HEK293 (cell line): ENCODE measurements around the gene PUS7.

Experiments used
- CTCF ChIA-PET: fragments of 350-600 bp; formaldehyde crosslinking; extraction: SDS; loops from one replicate; lab custom pipeline; 2021; ENCODE audit warnings: antibody characterized with exemption; lab: Yijun Ruan, JAX
- POLR2A ChIA-PET: fragments of 300-600 bp; formaldehyde crosslinking; extraction: SDS; loops from one replicate; lab custom pipeline; 2020; ENCODE audit warnings: antibody characterized with exemption, inconsistent platforms; lab: Yijun Ruan, JAX
- H3K27ac ChIP-seq: fragments of 200-500 bp; sonication (Bioruptor generic); 2 replicates; pipeline ENCODE4 v1.5.1; 2014; ENCODE audit warnings: low read depth, low read length, control low read depth, inconsistent platforms; ENCODE audit errors: extremely low read depth
- H3K36me3 ChIP-seq, 2 experiments: fragments of 200-500 bp in 1 of 2; sonication (Bioruptor generic) in 1 of 2; 1 replicate in 1 of 2; 2 replicates in 1 of 2; pipeline ENCODE4 v1.5.1; 2014 to 2017; ENCODE audit warnings: inconsistent platforms in 2 of 2, low read length in 2 of 2; ENCODE audit not compliant: control insufficient read depth in 2 of 2, insufficient read depth in 1 of 2
- H3K4me1 ChIP-seq: fragments of 200-500 bp; sonication (Bioruptor generic); 2 replicates; pipeline ENCODE4 v1.5.1; 2014; ENCODE audit warnings: mild to moderate bottlenecking, low read length, inconsistent platforms; ENCODE audit not compliant: control insufficient read depth, insufficient read depth
- H3K4me3 ChIP-seq: 2 replicates; pipeline ENCODE4 v1.5.1; 2011; ENCODE audit warnings: low read depth, mild to moderate bottlenecking, control low read depth, low read length, moderate library complexity
- H3K9me3 ChIP-seq: fragments of 200-500 bp; sonication (Bioruptor generic); 2 replicates; pipeline ENCODE4 v1.5.1; 2014; ENCODE audit warnings: low read depth, low read length, inconsistent platforms; ENCODE audit not compliant: control insufficient read depth, insufficient read depth
- GLI4 ChIP-seq: fragments of 450-650 bp; formaldehyde crosslinking; IDR thresholded peaks from 2 replicates; pipeline ENCODE4 v1.5.1; 2016; ENCODE audit warnings: missing biosample characterization, missing genetic modification characterization
- KLF16 ChIP-seq: fragments of 450-650 bp; formaldehyde crosslinking; IDR thresholded peaks from 2 replicates; pipeline ENCODE4 v1.5.1; 2017; ENCODE audit warnings: missing biosample characterization, missing genetic modification characterization
- KLF8 ChIP-seq: fragments of 450-650 bp; formaldehyde crosslinking; IDR thresholded peaks from 2 replicates; pipeline ENCODE4 v1.5.1; 2016; ENCODE audit warnings: missing biosample characterization, missing genetic modification characterization
- MYNN ChIP-seq: fragments of 450-650 bp; formaldehyde crosslinking; IDR thresholded peaks from 2 replicates; pipeline ENCODE4 v1.5.1; 2016; ENCODE audit warnings: missing biosample characterization, missing genetic modification characterization, borderline replicate concordance
- RBAK ChIP-seq: fragments of 450-650 bp; formaldehyde crosslinking; IDR thresholded peaks from 2 replicates; pipeline ENCODE4 v1.5.1; 2016; ENCODE audit warnings: missing biosample characterization, missing genetic modification characterization
- YY1 ChIP-seq: fragments of 450-650 bp; formaldehyde crosslinking; IDR thresholded peaks from 2 replicates; pipeline ENCODE4 v1.5.1; 2018; ENCODE audit warnings: missing biosample characterization, missing genetic modification characterization
- ZBTB11 ChIP-seq: fragments of 450-650 bp; formaldehyde crosslinking; conservative IDR thresholded peaks from 2 replicates; pipeline ENCODE4 v1.5.1; 2016; ENCODE audit warnings: low read depth, missing biosample characterization, missing genetic modification characterization
- ZBTB8A ChIP-seq: fragments of 450-650 bp; formaldehyde crosslinking; IDR thresholded peaks from 2 replicates; pipeline ENCODE4 v1.5.1; 2016; ENCODE audit warnings: missing biosample characterization, missing genetic modification characterization
- ZFP3 ChIP-seq: fragments of 450-650 bp; formaldehyde crosslinking; IDR thresholded peaks from 2 replicates; pipeline ENCODE4 v1.5.1; 2016; ENCODE audit warnings: low read depth, missing biosample characterization, missing genetic modification characterization
- ZFP37 ChIP-seq: fragments of 450-650 bp; formaldehyde crosslinking; IDR thresholded peaks from 2 replicates; pipeline ENCODE4 v1.5.1; 2016; ENCODE audit warnings: missing biosample characterization, missing genetic modification characterization
- ZIC2 ChIP-seq: fragments of 450-650 bp; formaldehyde crosslinking; IDR thresholded peaks from 2 replicates; pipeline ENCODE4 v1.5.1; 2016; ENCODE audit warnings: missing biosample characterization, missing genetic modification characterization
- ZNF112 ChIP-seq: fragments of 450-650 bp; formaldehyde crosslinking; IDR thresholded peaks from 2 replicates; pipeline ENCODE4 v1.5.0; 2017; ENCODE audit warnings: missing biosample characterization, missing genetic modification characterization
- ZNF121 ChIP-seq: fragments of 450-650 bp; formaldehyde crosslinking; IDR thresholded peaks from 2 replicates; pipeline ENCODE4 v1.5.1; 2016; ENCODE audit warnings: missing biosample characterization, missing genetic modification characterization
- ZNF16 ChIP-seq: fragments of 450-650 bp; formaldehyde crosslinking; IDR thresholded peaks from 2 replicates; pipeline ENCODE4 v1.5.1; 2016; ENCODE audit warnings: low read depth, missing biosample characterization, missing genetic modification characterization
- ZNF184 ChIP-seq: fragments of 450-650 bp; IDR thresholded peaks from 2 replicates; pipeline ENCODE4 v1.5.1; 2018; ENCODE audit warnings: missing biosample characterization, mild to moderate bottlenecking, missing genetic modification characterization
- ZNF239 ChIP-seq: fragments of 450-650 bp; formaldehyde crosslinking; IDR thresholded peaks from 2 replicates; pipeline ENCODE4 v1.5.1; 2016; ENCODE audit warnings: missing biosample characterization, missing genetic modification characterization
- ZNF274 ChIP-seq, 2 experiments: fragments of 200-500 bp in 1 of 2; fragments of 450-650 bp in 1 of 2; sonication (Bioruptor generic) in 1 of 2; formaldehyde crosslinking in 1 of 2; IDR thresholded peaks; 2 replicates each; pipeline versions ENCODE4 v1.5.1 to v1.6.1; 2014 to 2016; ENCODE audit warnings: borderline replicate concordance in 1 of 2, inconsistent platforms in 1 of 2, low read length in 1 of 2, missing biosample characterization in 1 of 2, missing genetic modification characterization in 1 of 2
- ZNF292 ChIP-seq: fragments of 450-650 bp; formaldehyde crosslinking; IDR thresholded peaks from 2 replicates; pipeline ENCODE4 v1.5.1; 2016; ENCODE audit warnings: low read depth, missing biosample characterization, missing genetic modification characterization, borderline replicate concordance
- ZNF350 ChIP-seq: fragments of 450-650 bp; formaldehyde crosslinking; IDR thresholded peaks from 2 replicates; pipeline ENCODE4 v1.5.0; 2017; ENCODE audit warnings: missing biosample characterization, mild to moderate bottlenecking, missing genetic modification characterization
- ZNF391 ChIP-seq: fragments of 450-650 bp; formaldehyde crosslinking; IDR thresholded peaks from 2 replicates; pipeline ENCODE4 v1.5.1; 2016; ENCODE audit warnings: low read depth, missing biosample characterization, missing genetic modification characterization, borderline replicate concordance
- ZNF404 ChIP-seq: fragments of 450-650 bp; formaldehyde crosslinking; IDR thresholded peaks from 2 replicates; pipeline ENCODE4 v1.5.1; 2017; ENCODE audit warnings: missing biosample characterization, missing genetic modification characterization
- ZNF416 ChIP-seq: fragments of 450-650 bp; formaldehyde crosslinking; IDR thresholded peaks from 2 replicates; pipeline ENCODE4 v1.5.1; 2016; ENCODE audit warnings: missing biosample characterization, missing genetic modification characterization
- ZNF423 ChIP-seq: fragments of 450-650 bp; formaldehyde crosslinking; IDR thresholded peaks from 2 replicates; pipeline ENCODE4 v1.5.1; 2016; ENCODE audit warnings: missing biosample characterization, missing genetic modification characterization
- ZNF433 ChIP-seq: fragments of 450-650 bp; formaldehyde crosslinking; IDR thresholded peaks from 2 replicates; pipeline ENCODE4 v1.5.1; 2016; ENCODE audit warnings: missing biosample characterization, missing genetic modification characterization, low read depth
- ZNF449 ChIP-seq: fragments of 450-650 bp; formaldehyde crosslinking; IDR thresholded peaks from 2 replicates; pipeline ENCODE4 v1.5.1; 2017; ENCODE audit warnings: missing biosample characterization, mild to moderate bottlenecking, missing genetic modification characterization, moderate library complexity
- ZNF48 ChIP-seq: fragments of 450-650 bp; formaldehyde crosslinking; IDR thresholded peaks from 2 replicates; pipeline ENCODE4 v1.5.1; 2016; ENCODE audit warnings: missing biosample characterization, missing genetic modification characterization
- ZNF571 ChIP-seq: fragments of 450-650 bp; formaldehyde crosslinking; IDR thresholded peaks from 2 replicates; pipeline ENCODE4 v1.5.0; 2017; ENCODE audit warnings: missing biosample characterization, missing genetic modification characterization
- ZNF580 ChIP-seq: fragments of 450-650 bp; formaldehyde crosslinking; IDR thresholded peaks from 2 replicates; pipeline ENCODE4 v1.5.1; 2016; ENCODE audit warnings: missing biosample characterization, missing genetic modification characterization
- ZNF610 ChIP-seq: fragments of 450-650 bp; formaldehyde crosslinking; IDR thresholded peaks from 2 replicates; pipeline ENCODE4 v1.5.1; 2016; ENCODE audit warnings: missing biosample characterization, missing genetic modification characterization, borderline replicate concordance
- ZNF624 ChIP-seq: fragments of 450-650 bp; formaldehyde crosslinking; IDR thresholded peaks from 2 replicates; pipeline ENCODE4 v1.5.1; 2017; ENCODE audit warnings: missing biosample characterization, missing genetic modification characterization
- ZNF701 ChIP-seq: fragments of 450-650 bp; formaldehyde crosslinking; IDR thresholded peaks from 2 replicates; pipeline ENCODE4 v1.5.1; 2016; ENCODE audit warnings: missing biosample characterization, missing genetic modification characterization
- ZNF707 ChIP-seq: fragments of 450-650 bp; formaldehyde crosslinking; IDR thresholded peaks from 2 replicates; pipeline ENCODE4 v1.5.1; 2016; ENCODE audit warnings: missing biosample characterization, missing genetic modification characterization

Gene PUS7

GRCh38 chr7:105461518-105461917 lies 60.6 kb downstream of the PUS7 start:
- POLR2A ChIA-PET: interaction anchor here (0.6 kb wide), 1 partner anchor 45 kb away, joined by 5 read pairs; no protein-coding TSS in a partner anchor
- CTCF ChIA-PET: interaction anchor here (0.6 to 0.9 kb wide), 2 partner anchors 31 to 691 kb away, joined by 3 to 4 read pairs; no protein-coding TSS in a partner anchor
- Histone ChIP-seq H3K27ac (no peak overlapping the region), H3K36me3 (peaks cover 35 to 51% of the 10 kb centered on the region in 2 experiments), H3K4me1 (no peaks in the 10 kb centered on the region), H3K9me3 (no peaks in the 10 kb centered on the region), H3K4me3 (no peak overlapping the region)
- TF ChIP-seq ZNF391 (tag by site-specific recombination) (no peak), ZNF404 (no peak), ZNF449 (tag by site-specific recombination) (no peak), ZFP37 (tag by site-specific recombination) (no peak), GLI4 (tag by site-specific recombination) (no peak), ZNF274 (IDR thresholded peaks at IDR 0.05; ENCODE audit: low read length) (no peak), ZNF274 (tag by site-specific recombination; IDR thresholded peaks at IDR 0.05; ENCODE audit: borderline replicate concordance) (no peak), ZNF580 (tag by site-specific recombination) (no peak), ZNF112 (tag by site-specific recombination) (no peak), ZFP3 (tag by site-specific recombination) (no peak), ZNF16 (tag by site-specific recombination) (no peak), KLF8 (no peak), ZNF433 (tag by site-specific recombination) (no peak), YY1 (tag by site-specific recombination) (no peak), ZNF423 (tag by site-specific recombination) (no peak), ZNF610 (tag by site-specific recombination) (no peak), ZNF624 (tag by site-specific recombination) (no peak), ZNF707 (tag by site-specific recombination) (no peak), ZNF571 (tag by site-specific recombination) (no peak), ZNF701 (tag by site-specific recombination) (no peak)

- TF ChIP-seq ZNF350: no peak
- TF ChIP-seq ZNF121 (tag by site-specific recombination): no peak
- no peak for TF ChIP-seq MYNN
- TF ChIP-seq ZIC2 (tag by site-specific recombination): no peak
- TF ChIP-seq ZNF416 (tag by site-specific recombination): no peak
- TF ChIP-seq ZNF48 (tag by site-specific recombination): no peak
- no peak for TF ChIP-seq ZNF184 (tag by site-specific recombination)
- TF ChIP-seq ZNF292 (tag by site-specific recombination): no peak
- TF ChIP-seq ZNF580 (tag by site-specific recombination): no peak
- TF ChIP-seq RBAK (tag by site-specific recombination): no peak
- no peak for TF ChIP-seq ZNF112 (tag by site-specific recombination)
- TF ChIP-seq ZBTB8A (tag by site-specific recombination): no peak
- TF ChIP-seq ZBTB11 (tag by site-specific recombination): no peak
- no peak for TF ChIP-seq ZNF239 (tag by site-specific recombination)
- TF ChIP-seq KLF16: no peak
- POLR2A ChIA-PET: no interaction called here
Measured at GRCh38 chr7:105457619-105458225, 64.3 kb downstream of the PUS7 start.

More at GRCh38 chr7:105457619-105458225, 64.3 kb downstream of the PUS7 start:
- no peaks in the 10 kb centered on the region for H3K4me1 ChIP-seq
- H3K9me3 ChIP-seq: no peaks in the 10 kb centered on the region
- peaks cover 29 to 39% of the 10 kb centered on the region in 2 experiments for H3K36me3 ChIP-seq
- no peak overlapping the region for H3K27ac ChIP-seq
- CTCF ChIA-PET: interaction anchor here (0.6 kb wide), 1 partner anchor 21 kb away, joined by 3 read pairs; no protein-coding TSS in a partner anchor
- no peak overlapping the region for H3K4me3 ChIP-seq
